Measurements from ENCODE around the gene ABCG1. TPM values are rescaled to one million over a fixed set of nuclear protein-coding genes. Genes with fewer than 3 reads are reported as not detected.

ABCG1 gene
- polyA plus RNA-seq, 1 donor from 2014 or later, result 14.2 TPM

Small RNAs within 50 kb of the gene (small RNA-seq; reads per million reads assigned to genes)
- gene RNA5SP492, result 0 reads per million in 3 experiments

Other genes starting within 250 kb of the ABCG1 start
- 6.4 and 8.0 TPM in 2 replicates for gene ZBTB21, start 208.8 kb upstream of the ABCG1 start, polyA plus RNA-seq
- 0.11 TPM in 1 of 2 replicates, not detected in the other for gene UMODL1, start 147.8 kb upstream of the ABCG1 start, polyA plus RNA-seq
- gene TFF3, start 96.3 kb downstream of the ABCG1 start, polyA plus RNA-seq, result not detected in 2 replicates
- not detected in 2 replicates for gene TFF2, start 131.9 kb downstream of the ABCG1 start, polyA plus RNA-seq
- gene TFF1, start 147.4 kb downstream of the ABCG1 start, polyA plus RNA-seq, result not detected in 2 replicates
- gene TMPRSS3, start 176.9 kb downstream of the ABCG1 start, polyA plus RNA-seq, result 0.12 TPM in 1 of 2 replicates, not detected in the other
- gene UBASH3A, start 184.8 kb downstream of the ABCG1 start, polyA plus RNA-seq, result not detected in 2 replicates